ENCODE results near the gene SP3.

SP3 gene

GRCh38 chr2:173884025-173884802, 81.0 kb downstream of the SP3 start:
- DNase-seq, result no peak

GRCh38 chr2:173881886-173882285, 83.3 kb downstream of the SP3 start:
- DNase-seq, result no peak

DNA sequence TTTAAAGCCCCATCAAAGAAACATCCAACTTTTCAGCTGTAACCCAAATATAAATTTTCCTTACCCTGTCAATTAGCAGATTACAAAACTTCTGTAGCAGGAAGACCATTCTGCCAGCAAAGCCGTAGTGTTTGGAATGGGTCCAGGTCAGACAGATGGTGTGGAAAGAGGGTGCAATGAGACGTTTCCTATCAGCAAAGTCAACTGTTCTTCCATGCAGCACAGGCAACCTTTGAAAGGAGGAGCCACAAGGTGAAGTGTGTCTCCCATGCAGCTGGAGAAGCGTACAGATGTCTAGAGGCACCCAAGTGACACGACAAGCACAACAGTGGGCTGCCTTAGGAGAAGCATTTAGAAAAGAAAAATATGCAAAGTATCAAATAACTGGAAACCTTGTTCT, 83.7 kb downstream of the SP3 start:
- peak; percentile 87 for DNase-seq

DNA sequence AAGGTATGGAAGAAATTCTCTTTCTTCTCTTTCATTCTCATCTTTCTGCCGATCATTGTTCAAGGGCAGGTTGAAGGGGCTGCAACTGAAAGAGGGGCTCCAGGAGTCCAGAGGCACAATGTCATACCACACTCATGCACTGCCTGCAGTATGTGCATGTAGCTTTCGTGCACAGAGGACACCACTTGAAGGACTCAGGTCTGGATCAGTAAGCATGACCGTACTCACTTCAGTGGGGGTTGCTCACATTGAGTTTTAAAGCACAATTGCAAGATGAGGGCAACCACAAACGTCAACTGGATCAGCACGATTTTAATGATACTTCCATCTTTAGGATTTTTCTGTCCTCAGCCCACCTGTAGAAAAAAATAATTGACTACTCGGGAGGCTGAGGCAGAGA, 84.6 kb downstream of the SP3 start:
- no peak for DNase-seq

- DNase-seq, result no peak
Observed at GRCh38 chr2:173876833-173877413, 88.2 kb downstream of the SP3 start.

DNA sequence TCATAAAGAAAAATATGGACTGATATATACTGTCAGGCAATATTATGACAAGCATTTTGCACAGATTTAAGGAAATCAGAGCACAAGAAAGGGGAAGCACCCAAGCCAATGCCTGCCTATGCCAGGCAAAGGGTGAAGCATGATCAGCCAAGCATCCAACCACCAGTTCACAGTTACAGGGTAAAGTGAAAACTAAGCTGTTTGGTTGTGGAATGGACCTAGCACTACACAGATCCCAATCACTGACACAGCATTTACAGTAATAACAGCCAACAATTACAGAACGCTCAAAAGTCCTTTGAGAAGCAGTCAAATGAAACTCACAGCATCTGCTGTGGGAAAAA, 90.3 kb downstream of the SP3 start:
- DNase-seq, result no peak

- no peak for DNase-seq
Observed at GRCh38 chr2:173874003-173874893, 90.9 kb downstream of the SP3 start.

- DNase-seq, result no peak
Observed at GRCh38 chr2:173872714-173873113, 92.5 kb downstream of the SP3 start.

GRCh38 chr2:173869244-173870229, 95.6 kb downstream of the SP3 start:
- DNase-seq, result no peak

DNA sequence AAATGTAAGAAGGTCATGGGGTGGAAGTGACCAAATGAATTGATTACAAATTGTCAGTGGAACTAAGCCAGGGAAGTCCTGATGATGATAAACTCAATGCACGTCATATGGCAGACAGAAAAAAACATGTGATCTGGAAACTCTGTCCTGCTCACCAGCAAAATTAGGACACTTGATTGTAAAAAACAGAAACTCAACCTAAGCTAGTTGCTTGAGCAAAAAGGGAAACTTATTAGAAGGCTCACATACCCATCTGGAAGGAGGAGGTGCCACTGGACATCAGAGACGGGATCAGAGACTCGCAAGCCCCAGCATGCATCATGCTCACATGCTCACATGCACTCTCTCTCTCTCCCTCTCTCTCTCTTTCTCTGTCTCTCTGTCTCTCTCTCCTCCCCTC, 96.8 kb downstream of the SP3 start:
- DNase-seq, result no peak

- peak; percentile 35 for DNase-seq
Observed at GRCh38 chr2:173866874-173867618, 98.1 kb downstream of the SP3 start.

- no peak for DNase-seq
Observed at GRCh38 chr2:173865971-173866873, 99.0 kb downstream of the SP3 start.

- no peak for DNase-seq
Observed at GRCh38 chr2:173862612-173863217, 102.5 kb downstream of the SP3 start.

GRCh38 chr2:173860566-173860965, 104.6 kb downstream of the SP3 start:
- DNase-seq, result no peak

GRCh38 chr2:173860082-173860481, 105.1 kb downstream of the SP3 start:
- DNase-seq, result no peak

GRCh38 chr2:173858291-173858731, 106.9 kb downstream of the SP3 start:
- no peak for DNase-seq

All from NCI-H2171 (cell line).